ENCODE results near the gene VTI1A.

The VTI1A gene

GRCh38 chr10:112823007-112823406 is 376.0 kb downstream of the VTI1A start:
- TF ChIP-seq CTCF (IDR thresholded peaks at IDR 0.05; ENCODE audit: control insufficient read depth, insufficient read depth, low read depth, low read length, missing control alignments), result no peak
- H3K4me3 ChIP-seq (ENCODE audit: control insufficient read depth, low read depth, low read length), result no peak overlapping the region
- DNase-seq (ENCODE audit: low read depth), result no peak

- no peak for DNase-seq (ENCODE audit: low read depth)
- no peak overlapping the region for H3K4me3 ChIP-seq (ENCODE audit: control insufficient read depth, low read depth, low read length)
- no peak for TF ChIP-seq CTCF (IDR thresholded peaks at IDR 0.05; ENCODE audit: control insufficient read depth, insufficient read depth, low read depth, low read length, missing control alignments)
Measured at GRCh38 chr10:112823604-112824003, 376.6 kb downstream of the VTI1A start.

DNA sequence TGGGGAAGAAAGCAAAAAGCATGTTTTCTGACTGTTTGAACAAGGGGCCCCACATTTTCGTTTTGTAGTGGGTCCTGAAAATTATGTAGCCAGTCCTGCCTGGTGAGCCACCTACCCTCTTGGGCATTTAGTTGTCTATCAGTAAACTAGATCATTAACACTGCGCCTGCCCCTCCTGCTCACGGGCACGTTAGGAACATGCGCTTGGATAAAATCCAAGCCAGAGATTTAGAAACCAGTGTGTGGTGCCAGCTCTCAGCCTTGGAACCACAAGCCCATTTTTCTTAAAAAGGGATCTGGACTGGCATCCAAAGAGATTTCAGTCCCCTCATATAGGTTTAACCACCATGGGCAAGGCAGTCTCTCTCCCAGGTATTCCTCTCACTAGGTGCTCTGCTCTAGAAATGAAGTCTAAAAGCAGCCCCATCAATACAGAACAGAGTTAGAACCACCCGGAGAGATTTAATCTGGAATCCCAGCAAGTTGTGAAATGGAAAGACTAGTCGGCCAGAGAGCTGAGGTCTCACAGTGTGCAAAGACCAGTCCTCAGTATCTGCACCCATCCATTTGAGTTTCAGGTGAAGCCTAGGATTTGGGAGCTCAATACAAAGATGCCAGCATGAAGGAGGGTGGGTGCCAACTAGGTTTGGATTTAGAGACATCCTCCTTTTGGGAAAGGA is 379.1 kb downstream of the VTI1A start:
- DNase-seq (ENCODE audit: low read depth), result no peak
- no peak overlapping the region for H3K4me3 ChIP-seq (ENCODE audit: control insufficient read depth, low read depth, low read length)
- no peak for TF ChIP-seq CTCF (IDR thresholded peaks at IDR 0.05; ENCODE audit: control insufficient read depth, insufficient read depth, low read depth, low read length, missing control alignments)

DNA sequence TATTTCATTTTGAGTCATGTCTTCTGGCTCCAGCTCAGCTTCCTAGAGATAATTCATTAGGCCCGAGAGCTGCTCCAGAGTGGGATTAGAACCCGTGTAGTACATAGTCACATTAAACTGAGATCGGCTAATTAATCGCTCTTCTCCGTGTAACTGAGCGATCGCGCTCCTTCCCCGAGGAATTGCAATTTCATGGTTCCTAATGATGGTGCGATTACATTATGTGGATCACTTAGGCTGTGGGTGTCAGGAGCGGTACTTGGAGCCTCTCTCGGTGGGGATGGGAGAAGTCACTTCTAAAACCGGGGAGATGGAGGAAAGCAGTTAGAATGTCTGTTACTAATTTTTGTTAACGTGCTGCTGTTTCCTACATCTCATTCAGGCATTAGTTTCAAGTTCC is 380.1 kb downstream of the VTI1A start:
- no peak overlapping the region for H3K4me3 ChIP-seq (ENCODE audit: control insufficient read depth, low read depth, low read length)
- no peak for DNase-seq (ENCODE audit: low read depth)
- TF ChIP-seq CTCF (IDR thresholded peaks at IDR 0.05; ENCODE audit: control insufficient read depth, insufficient read depth, low read depth, low read length, missing control alignments), result no peak

GRCh38 chr10:112827951-112828350 is 380.9 kb downstream of the VTI1A start:
- no peak for TF ChIP-seq CTCF (IDR thresholded peaks at IDR 0.05; ENCODE audit: control insufficient read depth, insufficient read depth, low read depth, low read length, missing control alignments)
- H3K4me3 ChIP-seq (ENCODE audit: control insufficient read depth, low read depth, low read length), result no peak overlapping the region
- DNase-seq (ENCODE audit: low read depth), result no peak

- DNase-seq (ENCODE audit: low read depth), result no peak
- H3K4me3 ChIP-seq (ENCODE audit: control insufficient read depth, low read depth, low read length), result no peak overlapping the region
- no peak for TF ChIP-seq CTCF (IDR thresholded peaks at IDR 0.05; ENCODE audit: control insufficient read depth, insufficient read depth, low read depth, low read length, missing control alignments)
Measured at GRCh38 chr10:112831859-112832258, 384.8 kb downstream of the VTI1A start.
